Rectal smooth muscle tissue (tissue), 1 donor: ENCODE data around the gene AFAP1L2.

ENCODE experiments used
- H3K27ac ChIP-seq: one replicate; pipeline ENCODE4 v1.7.0; 2013; ENCODE audit warnings: low read depth, low read length, inconsistent platforms
- H3K27me3 ChIP-seq: one replicate; pipeline ENCODE4 v1.7.0; 2013; ENCODE audit warnings: low read length; ENCODE audit not compliant: control insufficient read depth, insufficient read depth
- H3K36me3 ChIP-seq: one replicate; pipeline ENCODE4 v1.7.0; 2013; ENCODE audit warnings: low read length; ENCODE audit not compliant: control insufficient read depth, insufficient read depth
- H3K4me1 ChIP-seq: one replicate; pipeline ENCODE4 v1.7.0; 2013; ENCODE audit warnings: low read length; ENCODE audit not compliant: control insufficient read depth, insufficient read depth
- H3K4me3 ChIP-seq: one replicate; pipeline ENCODE4 v1.7.0; 2013; ENCODE audit warnings: low read length
- H3K9ac ChIP-seq: one replicate; pipeline ENCODE4 v1.7.0; 2013; ENCODE audit warnings: low read length

AFAP1L2 gene

GRCh38 chr10:114290038-114290437 lies 114.3 kb downstream of the AFAP1L2 start:
- Histone ChIP-seq H3K4me1 (no peaks in the 10 kb centered on the region), H3K9ac (no peak overlapping the region), H3K4me3 (no peak overlapping the region), H3K36me3 (no peaks in the 10 kb centered on the region), H3K27ac (no peak overlapping the region), H3K27me3 (no peaks in the 10 kb centered on the region)

- H3K36me3 ChIP-seq, result no peaks in the 10 kb centered on the region
- no peaks in the 10 kb centered on the region for H3K4me1 ChIP-seq
- H3K27me3 ChIP-seq, result no peaks in the 10 kb centered on the region
- no peak overlapping the region for H3K27ac ChIP-seq
- H3K9ac ChIP-seq, result no peak overlapping the region
- no peak overlapping the region for H3K4me3 ChIP-seq
Observed at GRCh38 chr10:114289096-114289436, 115.2 kb downstream of the AFAP1L2 start.

- H3K27me3 ChIP-seq, result no peaks in the 10 kb centered on the region
- no peak overlapping the region for H3K9ac ChIP-seq
- no peaks in the 10 kb centered on the region for H3K4me1 ChIP-seq
- no peak overlapping the region for H3K4me3 ChIP-seq
- H3K36me3 ChIP-seq, result no peaks in the 10 kb centered on the region
- H3K27ac ChIP-seq, result no peak overlapping the region
Observed at GRCh38 chr10:114288424-114289095, 115.7 kb downstream of the AFAP1L2 start.

GRCh38 chr10:114286921-114287320 lies 117.4 kb downstream of the AFAP1L2 start:
- H3K9ac ChIP-seq, result no peak overlapping the region
- no peaks in the 10 kb centered on the region for H3K36me3 ChIP-seq
- H3K27ac ChIP-seq, result no peak overlapping the region
- no peak overlapping the region for H3K4me3 ChIP-seq
- no peaks in the 10 kb centered on the region for H3K27me3 ChIP-seq
- H3K4me1 ChIP-seq, result no peaks in the 10 kb centered on the region

GRCh38 chr10:114285961-114286441 lies 118.3 kb downstream of the AFAP1L2 start:
- H3K4me1 ChIP-seq, result no peaks in the 10 kb centered on the region
- H3K27me3 ChIP-seq, result no peaks in the 10 kb centered on the region
- no peaks in the 10 kb centered on the region for H3K36me3 ChIP-seq
- no peak overlapping the region for H3K27ac ChIP-seq
- H3K9ac ChIP-seq, result no peak overlapping the region
- H3K4me3 ChIP-seq, result no peak overlapping the region

GRCh38 chr10:114284346-114285071 lies 119.8 kb downstream of the AFAP1L2 start:
- H3K27ac ChIP-seq, result no peak overlapping the region
- no peaks in the 10 kb centered on the region for H3K36me3 ChIP-seq
- no peaks in the 10 kb centered on the region for H3K4me1 ChIP-seq
- H3K27me3 ChIP-seq, result no peaks in the 10 kb centered on the region
- no peak overlapping the region for H3K9ac ChIP-seq
- no peak overlapping the region for H3K4me3 ChIP-seq

GRCh38 chr10:114283535-114284234 lies 120.6 kb downstream of the AFAP1L2 start:
- Histone ChIP-seq H3K4me1 (no peaks in the 10 kb centered on the region), H3K27ac (no peak overlapping the region), H3K36me3 (no peaks in the 10 kb centered on the region), H3K9ac (no peak overlapping the region), H3K27me3 (no peaks in the 10 kb centered on the region), H3K4me3 (no peak overlapping the region)

- no peaks in the 10 kb centered on the region for H3K36me3 ChIP-seq
- no peaks in the 10 kb centered on the region for H3K4me1 ChIP-seq
- no peaks in the 10 kb centered on the region for H3K27me3 ChIP-seq
- H3K27ac ChIP-seq, result no peak overlapping the region
- H3K4me3 ChIP-seq, result no peak overlapping the region
- no peak overlapping the region for H3K9ac ChIP-seq
Observed at GRCh38 chr10:114283091-114283490, 121.2 kb downstream of the AFAP1L2 start.

GRCh38 chr10:114282526-114282925 lies 121.8 kb downstream of the AFAP1L2 start:
- Histone ChIP-seq H3K27ac (no peak overlapping the region), H3K27me3 (no peaks in the 10 kb centered on the region), H3K4me1 (no peaks in the 10 kb centered on the region), H3K36me3 (no peaks in the 10 kb centered on the region), H3K4me3 (no peak overlapping the region), H3K9ac (no peak overlapping the region)

- Histone ChIP-seq H3K9ac (no peak overlapping the region), H3K27me3 (peaks cover 2% of the 10 kb centered on the region), H3K27ac (no peak overlapping the region)
Observed at GRCh38 chr10:114281461-114281860, 122.8 kb downstream of the AFAP1L2 start.

GRCh38 chr10:114281006-114281405 lies 123.3 kb downstream of the AFAP1L2 start:
- Histone ChIP-seq H3K4me3 (no peak overlapping the region), H3K27ac (no peak overlapping the region), H3K9ac (no peak overlapping the region), H3K27me3 (peaks cover 2% of the 10 kb centered on the region), H3K36me3 (no peaks in the 10 kb centered on the region), H3K4me1 (no peaks in the 10 kb centered on the region)

More at GRCh38 chr10:114281461-114281860, 122.8 kb downstream of the AFAP1L2 start:
- no peaks in the 10 kb centered on the region for H3K4me1 ChIP-seq
- no peak overlapping the region for H3K4me3 ChIP-seq
- no peaks in the 10 kb centered on the region for H3K36me3 ChIP-seq

- Histone ChIP-seq H3K4me1 (no peaks in the 10 kb centered on the region), H3K9ac (no peak overlapping the region), H3K27ac (no peak overlapping the region), H3K36me3 (no peaks in the 10 kb centered on the region), H3K4me3 (no peak overlapping the region), H3K27me3 (peaks cover 2% of the 10 kb centered on the region)
Observed at GRCh38 chr10:114279901-114280644, 124.2 kb downstream of the AFAP1L2 start.
